PC-9 (cell line): ENCODE results near the gene RGS6. TPM values are rescaled to one million over a fixed set of nuclear protein-coding genes. Genes with fewer than 3 reads are reported as not detected.

Experiments used
- BruUV-seq: library from RNA; stranded (reverse); fragments of 400-500 nt; replicated peaks from 2 replicates; lab custom pipeline; 2021; lab: Mats Ljungman, UMichigan
- CTCF ChIA-PET: fragments of 300-600 bp; sonication (Branson Sonifier 250); formaldehyde crosslinking; loops from one replicate; lab custom pipeline; 2022; ENCODE audit warnings: antibody characterized with exemption; lab: Charles Lee
- POLR2A ChIA-PET: fragments of 300-600 bp; sonication (Branson Sonifier 250); formaldehyde crosslinking; loops from one replicate; lab custom pipeline; 2022; ENCODE audit warnings: antibody characterized with exemption; ENCODE audit not compliant: unreplicated experiment; lab: Charles Lee
- DNase-seq, 2 experiments: peaks; one replicate each; pipeline versions ENCODE4 v3.0.0 to v3.0.0-alpha.2; 2015 to 2022; ENCODE audit warnings: mixed read lengths in 1 of 2
- H2AFZ ChIP-seq: fragments of 200-600 bp; sonication (generic); 2 replicates; pipeline ENCODE4 v1.8.1; 2017; ENCODE audit warnings: antibody characterized with exemption
- H3F3A ChIP-seq: fragments of 200-600 bp; sonication (generic); 2 replicates; pipeline ENCODE4 v1.8.1; 2017; ENCODE audit warnings: antibody characterized with exemption, mild to moderate bottlenecking, low read depth; ENCODE audit not compliant: insufficient read depth
- H3K27ac ChIP-seq: fragments of 200-600 bp; sonication (generic); 2 replicates; pipeline ENCODE4 v1.6.1; 2016; ENCODE audit warnings: mixed run types
- H3K27me3 ChIP-seq: fragments of 200-600 bp; sonication (generic); 2 replicates; pipeline ENCODE4 v1.6.1; 2016; ENCODE audit warnings: low read depth, mixed run types; ENCODE audit not compliant: insufficient read depth
- H3K36me3 ChIP-seq: fragments of 200-600 bp; sonication (generic); 2 replicates; pipeline ENCODE4 v1.6.1; 2016; ENCODE audit warnings: low read depth, mixed run types
- H3K4me1 ChIP-seq: fragments of 200-600 bp; sonication (generic); replicated peaks from 2 replicates; pipeline ENCODE4 v1.6.1; 2016; ENCODE audit warnings: mixed run types; ENCODE audit not compliant: insufficient read depth
- H3K4me2 ChIP-seq: fragments of 200-600 bp; sonication (generic); 2 replicates; pipeline ENCODE4 v1.6.1; 2017; ENCODE audit warnings: mixed run types
- H3K4me3 ChIP-seq: fragments of 200-600 bp; sonication (generic); 2 replicates; pipeline ENCODE4 v1.6.1; 2016; ENCODE audit warnings: mixed run types
- H3K79me2 ChIP-seq: fragments of 200-600 bp; sonication (generic); 2 replicates; pipeline ENCODE4 v1.6.1; 2017; ENCODE audit warnings: low read depth, mixed run types
- H3K9me2 ChIP-seq: fragments of 200-600 bp; sonication (generic); 2 replicates; pipeline ENCODE4 v1.8.1; 2017; ENCODE audit warnings: mild to moderate bottlenecking; ENCODE audit not compliant: insufficient read depth
- H3K9me3 ChIP-seq: fragments of 200-600 bp; sonication (generic); 2 replicates; pipeline ENCODE4 v1.8.1; 2016; ENCODE audit warnings: low read depth; ENCODE audit not compliant: insufficient read depth
- H4K20me1 ChIP-seq: fragments of 200-600 bp; sonication (generic); 2 replicates; pipeline ENCODE4 v1.8.1; 2017; ENCODE audit not compliant: insufficient read depth
- EZH2 ChIP-seq: fragments of 200-600 bp; sonication (generic); IDR thresholded peaks from 2 replicates; pipeline ENCODE4 v1.8.0; 2017; ENCODE audit warnings: antibody characterized with exemption, low read depth
- intact Hi-C: fragments of 100-400 bp; cut with micrococcal nuclease; formaldehyde crosslinking; loops from one replicate; pipeline ENCODE4 v1.10.0; 2022; ENCODE audit not compliant: unreplicated experiment
- total RNA-seq: library from RNA; stranded (reverse); gene quantifications from 2 replicates; pipeline ENCODE4 v1.2.3, GENCODE V29; 2021
- TF ChIP-seq, protein P1 (sequence below): fragments of 200-600 bp; sonication (generic); conservative IDR thresholded peaks from 2 replicates; pipeline ENCODE4 v1.6.1; 2017; ENCODE audit warnings: mixed run types, antibody characterized with exemption, mild to moderate bottlenecking, moderate library complexity

Gene RGS6
- total RNA-seq, 1 experiment from 2014 or later: not detected

DNA sequence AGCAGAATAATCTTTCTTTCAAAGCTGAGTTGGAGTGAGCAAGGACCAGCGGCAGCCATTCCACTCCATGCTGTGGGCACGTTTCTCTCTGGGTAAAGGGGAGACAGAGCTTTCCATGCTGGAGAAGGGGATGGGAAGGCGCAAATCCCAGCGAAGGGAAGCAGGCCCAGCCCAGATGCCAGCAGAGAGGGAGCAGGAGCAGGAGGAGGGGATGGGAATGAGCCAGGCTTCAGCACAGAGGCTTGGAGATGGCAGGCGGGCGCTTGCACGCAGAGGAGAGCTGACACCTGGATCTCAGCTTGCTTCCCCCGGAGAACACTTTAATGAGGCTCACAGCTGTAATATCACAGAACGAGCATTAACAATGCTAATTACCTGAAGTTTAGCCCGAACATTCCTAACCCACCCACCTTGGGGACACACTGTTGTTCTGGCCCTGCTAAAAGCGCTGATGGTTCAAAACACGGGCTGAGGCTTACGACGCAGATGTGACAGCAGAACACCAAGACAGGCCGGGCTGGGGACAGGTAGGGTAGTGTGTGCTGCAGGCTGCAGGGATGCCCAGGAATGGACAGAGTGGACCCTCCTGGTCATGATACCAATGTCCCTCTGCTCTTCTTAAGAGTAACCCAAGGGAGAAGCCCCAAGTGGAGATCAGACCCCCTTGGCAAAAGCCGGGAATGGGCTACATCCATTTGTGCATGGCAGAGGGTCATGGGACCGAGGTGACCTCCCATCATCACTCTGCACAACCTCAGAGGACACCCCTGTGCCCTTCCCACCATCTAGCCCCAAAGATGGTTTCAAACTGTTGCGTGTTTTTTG lies 673.1 kb downstream of the RGS6 start:
- no peak overlapping the region for H3K27ac ChIP-seq
- TF ChIP-seq, protein P1, sequence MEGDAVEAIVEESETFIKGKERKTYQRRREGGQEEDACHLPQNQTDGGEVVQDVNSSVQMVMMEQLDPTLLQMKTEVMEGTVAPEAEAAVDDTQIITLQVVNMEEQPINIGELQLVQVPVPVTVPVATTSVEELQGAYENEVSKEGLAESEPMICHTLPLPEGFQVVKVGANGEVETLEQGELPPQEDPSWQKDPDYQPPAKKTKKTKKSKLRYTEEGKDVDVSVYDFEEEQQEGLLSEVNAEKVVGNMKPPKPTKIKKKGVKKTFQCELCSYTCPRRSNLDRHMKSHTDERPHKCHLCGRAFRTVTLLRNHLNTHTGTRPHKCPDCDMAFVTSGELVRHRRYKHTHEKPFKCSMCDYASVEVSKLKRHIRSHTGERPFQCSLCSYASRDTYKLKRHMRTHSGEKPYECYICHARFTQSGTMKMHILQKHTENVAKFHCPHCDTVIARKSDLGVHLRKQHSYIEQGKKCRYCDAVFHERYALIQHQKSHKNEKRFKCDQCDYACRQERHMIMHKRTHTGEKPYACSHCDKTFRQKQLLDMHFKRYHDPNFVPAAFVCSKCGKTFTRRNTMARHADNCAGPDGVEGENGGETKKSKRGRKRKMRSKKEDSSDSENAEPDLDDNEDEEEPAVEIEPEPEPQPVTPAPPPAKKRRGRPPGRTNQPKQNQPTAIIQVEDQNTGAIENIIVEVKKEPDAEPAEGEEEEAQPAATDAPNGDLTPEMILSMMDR: no peak
- TF ChIP-seq EZH2: no peak
- POLR2A ChIA-PET: no interaction called here
- CTCF ChIA-PET: no interaction called here
- H3K36me3 ChIP-seq: no peaks in the 10 kb centered on the region
- no peak for DNase-seq
- no peaks in the 10 kb centered on the region for H4K20me1 ChIP-seq
- H3K79me2 ChIP-seq: no peaks in the 10 kb centered on the region
- BruUV-seq: no TSS peak
- H3F3A ChIP-seq: no peaks in the 10 kb centered on the region
- no peak overlapping the region for H3K4me3 ChIP-seq
- intact Hi-C loops: no loop called here
- no peaks in the 10 kb centered on the region for H3K9me3 ChIP-seq
- no peak overlapping the region for H3K4me2 ChIP-seq
- peaks cover 96% of the 10 kb centered on the region for H3K27me3 ChIP-seq
- H3K9me2 ChIP-seq: no peaks in the 10 kb centered on the region
- H3K4me1 ChIP-seq: no peaks in the 10 kb centered on the region
- no peak overlapping the region for H2AFZ ChIP-seq

DNA sequence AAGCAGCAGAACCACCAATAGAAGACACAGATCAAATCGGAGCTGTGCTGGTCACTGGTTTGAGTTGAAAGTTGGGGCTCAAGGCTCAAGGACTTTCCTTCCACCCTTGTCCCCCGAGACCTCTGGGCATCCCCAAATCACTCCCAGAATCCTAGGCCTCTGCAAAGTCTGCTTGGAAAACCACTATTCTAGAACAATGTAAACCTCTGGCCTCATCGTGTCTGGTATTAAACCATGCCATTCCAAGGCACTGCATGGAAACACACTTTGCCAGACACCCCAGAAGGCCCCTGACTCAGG lies 673.6 kb downstream of the RGS6 start:
- no peaks in the 10 kb centered on the region for H3K36me3 ChIP-seq
- intact Hi-C loops: no loop called here
- H2AFZ ChIP-seq: no peak overlapping the region
- POLR2A ChIA-PET: no interaction called here
- CTCF ChIA-PET: no interaction called here
- no peaks in the 10 kb centered on the region for H3K4me1 ChIP-seq
- no peak overlapping the region for H3K4me2 ChIP-seq
- DNase-seq: no peak
- no peaks in the 10 kb centered on the region for H3K79me2 ChIP-seq
- H3K27me3 ChIP-seq: peaks cover 90% of the 10 kb centered on the region
- BruUV-seq: no TSS peak
- H3K4me3 ChIP-seq: no peak overlapping the region
- no peak overlapping the region for H3K27ac ChIP-seq
- no peaks in the 10 kb centered on the region for H4K20me1 ChIP-seq
- H3K9me2 ChIP-seq: no peaks in the 10 kb centered on the region
- no peaks in the 10 kb centered on the region for H3K9me3 ChIP-seq
- no peaks in the 10 kb centered on the region for H3F3A ChIP-seq
- TF ChIP-seq, protein P1: no peak
- TF ChIP-seq EZH2: no peak

DNA sequence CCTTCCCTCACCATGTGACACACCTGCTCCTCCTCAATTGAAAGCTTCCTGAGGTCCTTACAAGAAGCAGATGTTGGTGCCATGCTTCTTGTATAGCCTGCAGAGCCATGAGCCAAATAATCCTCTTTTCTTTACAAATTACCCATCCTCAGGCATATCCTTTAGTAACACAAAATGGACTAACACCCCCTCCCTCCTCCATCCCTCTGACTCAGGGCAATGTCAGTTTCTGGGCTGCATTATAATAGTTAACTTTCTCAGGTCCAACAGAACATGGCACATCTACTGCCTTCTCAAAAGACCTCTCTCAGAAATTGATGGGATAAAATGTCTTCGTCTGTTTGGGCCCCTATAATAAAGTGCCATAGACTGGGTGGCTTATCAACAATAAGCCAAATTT lies 674.6 kb downstream of the RGS6 start:
- Histone ChIP-seq H3K9me3 (no peaks in the 10 kb centered on the region), H2AFZ (no peak overlapping the region), H3F3A (no peaks in the 10 kb centered on the region), H3K4me1 (no peaks in the 10 kb centered on the region), H3K4me2 (no peak overlapping the region), H3K79me2 (no peaks in the 10 kb centered on the region), H3K36me3 (no peaks in the 10 kb centered on the region), H3K27ac (no peak overlapping the region), H4K20me1 (no peaks in the 10 kb centered on the region), H3K4me3 (no peak overlapping the region), H3K9me2 (no peaks in the 10 kb centered on the region), H3K27me3 (peaks cover 90% of the 10 kb centered on the region)
- intact Hi-C loops: no loop called here
- CTCF ChIA-PET: no interaction called here
- BruUV-seq: no TSS peak
- no peak for TF ChIP-seq EZH2
- TF ChIP-seq, protein P1: no peak
- POLR2A ChIA-PET: no interaction called here
- DNase-seq: no peak
